NK-92 (cell line): ENCODE data around the gene PZP.

Experiments
- DNase-seq: peaks from one replicate; lab custom pipeline; 2025; ENCODE audit not compliant: unreplicated experiment; lab: John Stamatoyannopoulos, UW

Gene PZP

DNA sequence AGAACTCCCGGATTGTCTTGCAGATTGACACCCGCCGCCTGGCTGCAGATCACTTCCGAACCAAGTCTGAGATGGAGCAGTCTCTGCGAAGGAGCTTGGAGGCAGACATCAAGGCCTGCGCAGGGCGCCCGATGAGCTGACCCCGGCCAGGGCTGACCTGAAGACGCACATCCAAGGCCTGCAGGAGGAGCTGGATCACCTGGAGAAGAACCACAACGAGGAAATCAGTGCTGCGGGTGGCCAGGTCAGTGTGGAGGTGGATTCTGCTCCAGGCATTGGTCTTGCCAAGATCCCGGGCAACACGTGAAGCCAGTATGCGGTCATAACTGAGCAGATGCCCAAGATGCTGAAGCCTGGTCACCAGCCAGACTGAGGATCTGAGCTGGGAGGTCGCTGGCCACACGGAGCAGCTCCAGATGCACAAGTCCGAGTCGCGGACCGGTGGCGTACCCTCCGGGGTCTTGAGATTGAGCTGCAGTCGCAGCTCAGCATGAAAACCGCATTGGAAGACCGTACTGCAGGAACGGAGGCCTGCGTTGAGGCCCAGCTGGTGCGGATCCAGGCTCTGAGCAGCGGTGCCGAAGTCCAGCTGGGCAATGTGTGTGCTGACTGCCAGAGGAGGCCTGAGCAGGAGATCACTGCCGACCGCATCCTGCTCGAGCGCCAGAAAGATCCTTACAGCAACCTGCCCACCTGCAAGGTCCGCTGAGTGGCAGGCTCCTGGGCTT lies 80.1 kb downstream of the PZP start:
- no peak for DNase-seq

DNA sequence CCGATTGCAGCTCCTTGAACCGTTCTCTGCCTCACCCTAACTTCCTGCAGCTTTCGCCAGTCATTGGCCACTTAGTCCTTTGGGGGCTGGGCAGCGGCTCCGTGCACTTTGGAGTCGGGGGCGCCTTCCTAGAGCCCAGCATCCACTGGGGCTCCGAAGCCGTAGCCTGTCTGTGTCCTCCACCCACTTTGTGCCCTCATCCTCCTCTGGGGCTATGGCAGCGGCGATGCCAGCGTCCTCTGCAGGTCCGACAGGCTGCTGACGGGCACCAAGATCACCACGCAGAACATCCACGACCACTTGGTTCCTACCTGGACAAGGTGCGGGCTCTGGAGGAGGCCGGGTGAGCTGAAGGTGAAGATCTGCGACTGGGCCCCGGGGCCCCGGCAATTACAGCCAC lies 80.7 kb downstream of the PZP start:
- no peak for DNase-seq

DNA sequence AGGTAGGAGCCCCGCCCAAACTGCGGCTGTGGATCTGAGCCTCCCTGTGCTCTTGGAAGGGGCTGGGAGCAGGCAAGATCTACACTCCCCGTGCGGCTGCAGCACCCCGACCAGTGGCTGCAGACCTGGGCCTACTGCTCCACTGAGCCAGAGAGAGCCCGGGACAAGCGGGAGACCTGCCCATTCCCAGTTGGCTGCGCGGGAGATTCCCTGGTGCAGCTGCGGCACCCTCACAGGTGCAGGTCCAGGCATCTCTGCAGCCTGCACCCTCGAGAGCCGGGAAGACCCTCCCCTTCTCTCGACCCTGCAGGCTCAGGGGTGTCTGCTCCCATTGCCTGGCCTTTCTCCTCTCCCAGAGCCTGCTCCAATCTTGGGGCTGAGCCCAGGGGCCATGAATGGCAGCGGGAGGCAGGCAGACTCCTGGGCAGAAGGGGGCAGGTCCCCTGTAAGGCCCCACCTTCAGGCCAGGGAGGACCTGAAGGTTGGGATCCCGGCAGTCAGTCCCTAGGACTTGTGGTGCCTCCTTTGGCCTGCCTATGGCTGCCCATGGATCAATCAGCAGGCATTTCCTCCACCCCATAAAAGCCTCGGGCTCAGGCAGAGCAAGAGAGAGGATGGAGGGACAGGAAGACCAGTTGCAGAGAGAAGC lies 83.7 kb downstream of the PZP start:
- DNase-seq = no peak

DNA sequence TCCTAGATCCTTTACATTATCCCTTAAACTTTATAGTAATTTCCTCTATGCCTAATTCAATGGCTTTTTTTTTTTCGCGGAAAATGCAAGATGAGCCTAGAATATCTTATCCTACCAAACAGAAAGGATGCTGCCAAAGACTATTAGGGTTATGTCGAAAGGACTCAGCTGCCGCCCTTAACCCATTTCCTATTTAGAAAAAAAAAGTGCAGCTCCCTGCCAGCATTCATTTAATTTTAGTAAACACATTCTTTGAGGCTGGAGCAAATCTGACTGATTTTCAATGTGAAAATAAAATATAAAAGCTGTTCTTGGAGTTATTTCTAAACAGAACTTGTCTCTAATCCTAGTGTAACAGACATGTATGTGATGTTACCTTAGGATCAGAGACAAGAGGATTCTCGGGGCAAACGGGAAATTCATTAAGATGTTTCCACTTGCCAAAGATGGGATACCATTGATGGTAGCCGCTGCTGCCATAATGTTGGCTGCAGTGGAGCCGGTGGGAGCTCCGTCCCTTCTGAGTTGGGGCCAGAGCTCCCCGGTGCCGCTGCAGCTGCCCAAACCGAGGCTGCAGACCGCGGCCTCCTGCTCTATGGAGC lies 84.3 kb downstream of the PZP start:
- DNase-seq = no peak

DNA sequence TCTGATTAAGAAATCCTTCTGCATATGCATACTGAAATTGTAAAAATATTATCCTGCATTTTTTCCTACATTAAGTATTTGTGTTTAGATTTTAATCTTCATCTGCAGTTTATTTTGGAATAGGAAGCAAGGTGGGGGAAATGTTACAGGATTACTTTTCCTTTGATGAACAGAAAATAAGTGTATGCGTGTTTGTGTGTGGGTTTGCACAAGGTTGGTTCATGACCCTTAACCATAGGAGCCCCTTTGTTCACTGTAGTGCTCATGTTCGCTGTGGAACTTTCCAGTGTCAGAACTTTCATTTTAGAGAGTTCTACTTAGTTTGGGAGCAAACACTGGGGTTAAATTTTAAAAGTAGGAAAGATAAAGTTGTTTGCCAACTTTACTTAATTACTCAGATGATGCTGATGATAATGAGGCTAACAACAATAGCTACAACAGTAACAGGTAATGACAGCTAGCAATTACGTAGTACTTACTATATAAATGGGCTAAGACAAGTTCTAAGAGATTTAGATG lies 86.0 kb downstream of the PZP start:
- no peak for DNase-seq

DNA sequence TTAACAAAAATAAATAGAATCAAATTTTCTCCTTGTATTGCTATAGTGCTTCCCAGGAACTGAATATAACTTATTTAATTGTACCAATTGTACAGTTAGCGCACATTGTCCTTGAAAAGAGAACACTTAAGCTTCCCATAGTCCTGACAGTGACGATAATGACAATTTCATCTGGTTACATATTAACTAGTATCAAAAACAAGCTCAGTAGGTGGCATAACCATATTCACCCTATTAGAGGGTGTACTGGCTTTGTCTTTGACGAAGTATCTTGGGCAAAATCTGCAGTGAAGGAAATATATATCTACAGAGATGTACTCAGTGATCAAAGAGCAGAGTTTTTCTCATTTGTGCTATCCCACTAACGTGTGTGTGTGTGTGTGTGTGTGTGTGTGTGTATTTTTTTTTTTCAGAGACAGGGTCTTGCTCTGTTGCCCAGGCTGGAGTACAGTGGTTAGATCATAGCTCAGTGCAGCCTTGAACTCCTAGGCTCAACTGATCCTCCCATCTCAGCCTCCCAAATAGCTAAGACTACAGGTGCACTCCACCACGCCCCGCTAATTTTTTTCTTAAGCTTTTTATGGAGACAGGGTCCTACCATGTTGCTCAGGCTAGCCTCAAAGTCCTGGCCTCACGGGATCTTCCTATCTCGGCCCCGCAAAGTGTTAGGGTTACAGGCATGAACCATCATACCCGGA lies 87.6 kb downstream of the PZP start:
- DNase-seq = no peak

DNA sequence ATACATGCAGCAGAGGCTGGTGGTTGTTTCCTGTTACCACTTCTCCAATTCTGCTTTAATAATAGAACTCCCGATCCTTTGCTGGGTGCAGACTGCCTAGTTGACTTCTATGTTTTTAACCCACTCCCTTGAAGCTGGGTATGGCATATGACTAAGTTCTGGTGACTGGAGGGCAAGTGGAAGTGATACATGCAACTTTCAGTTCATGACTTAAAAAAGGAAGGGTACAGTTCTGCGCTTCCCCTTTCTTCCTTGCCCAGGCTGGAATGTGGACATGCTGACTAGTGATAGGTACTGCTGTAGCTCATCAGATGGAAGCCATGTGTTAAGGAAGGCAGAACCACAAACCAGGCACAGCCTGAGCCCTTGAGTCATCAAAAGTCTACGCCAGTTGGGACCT lies 90.0 kb downstream of the PZP start:
- DNase-seq = no peak

DNA sequence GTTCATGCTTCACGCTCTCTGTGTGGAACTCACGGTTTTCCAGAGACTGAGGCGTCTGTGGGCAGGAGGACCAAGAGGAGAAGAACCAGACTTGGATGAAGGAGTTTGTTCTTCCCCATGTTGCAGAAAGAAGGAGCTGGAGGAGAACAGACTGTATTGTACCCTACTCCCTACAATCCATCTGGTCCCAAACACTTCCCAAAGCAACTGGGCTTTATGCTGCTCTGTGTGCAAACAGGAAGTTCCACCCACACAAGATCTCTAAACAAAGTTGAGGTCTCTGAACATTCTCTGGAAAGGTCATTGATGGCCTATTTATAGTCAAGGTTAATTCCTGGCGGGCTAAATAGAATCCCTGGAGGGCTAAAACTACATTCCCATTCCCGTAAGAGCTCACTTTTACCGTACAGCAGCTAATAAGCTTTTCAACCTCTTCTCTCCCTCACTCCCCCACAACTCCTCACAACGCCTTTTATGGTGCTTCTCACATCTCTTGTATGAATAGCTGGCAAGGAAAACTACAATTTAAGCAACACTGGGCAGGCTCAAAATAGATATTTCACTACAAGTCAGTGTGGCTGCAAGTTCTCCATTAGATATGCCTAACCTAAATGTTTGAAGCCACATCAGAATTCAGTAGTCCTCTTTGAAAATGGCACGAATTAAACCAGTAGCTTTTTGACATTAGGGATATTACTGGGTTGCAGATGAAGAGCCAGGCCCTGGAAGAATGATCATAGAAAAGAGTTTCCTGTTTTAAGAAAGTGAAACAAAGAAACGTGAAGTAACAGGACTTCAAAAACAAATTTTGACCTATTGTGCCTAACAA lies 92.2 kb downstream of the PZP start, which contains the start of gene A2M:
Gene A2M (minus strand): TSS at position 189 of the 829 bp plus-strand sequence. CDS start 70 bp downstream, at position 119.
- DNase-seq = no peak

DNA sequence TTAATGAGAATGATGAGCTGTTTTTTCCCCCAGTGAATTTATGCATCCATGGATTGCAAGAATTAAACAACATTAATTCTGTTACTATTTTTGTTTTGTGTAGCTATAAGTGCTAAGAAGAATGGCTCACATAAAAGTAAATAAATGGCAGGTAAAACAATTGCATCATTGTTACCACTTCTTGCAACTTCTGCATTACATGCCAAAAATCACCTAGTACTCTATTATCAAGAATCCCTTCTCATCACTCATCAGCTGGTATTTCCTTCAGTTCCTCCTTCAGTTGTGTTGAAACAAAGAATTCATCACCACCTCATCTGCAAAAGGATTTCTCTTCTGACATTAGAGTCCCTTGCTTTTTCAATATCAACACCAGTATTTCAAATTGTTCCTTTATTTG lies 93.2 kb downstream of the PZP start:
- no peak for DNase-seq

DNA sequence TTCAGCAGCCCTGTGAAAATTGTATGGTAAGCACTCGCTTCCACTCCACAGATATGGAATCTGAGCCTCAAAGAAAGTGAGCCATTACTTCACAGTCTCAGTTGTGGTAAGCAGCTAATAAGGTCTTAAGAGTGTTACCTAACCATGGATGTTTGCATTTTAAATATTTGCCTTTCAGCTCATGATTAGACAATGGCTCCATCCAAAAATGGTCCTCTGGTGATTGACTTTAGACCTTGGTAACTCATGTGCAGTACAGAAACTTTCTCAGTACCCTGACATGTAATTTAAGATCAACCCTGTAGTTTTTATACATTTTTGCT lies 94.2 kb downstream of the PZP start:
- no peak for DNase-seq

DNA sequence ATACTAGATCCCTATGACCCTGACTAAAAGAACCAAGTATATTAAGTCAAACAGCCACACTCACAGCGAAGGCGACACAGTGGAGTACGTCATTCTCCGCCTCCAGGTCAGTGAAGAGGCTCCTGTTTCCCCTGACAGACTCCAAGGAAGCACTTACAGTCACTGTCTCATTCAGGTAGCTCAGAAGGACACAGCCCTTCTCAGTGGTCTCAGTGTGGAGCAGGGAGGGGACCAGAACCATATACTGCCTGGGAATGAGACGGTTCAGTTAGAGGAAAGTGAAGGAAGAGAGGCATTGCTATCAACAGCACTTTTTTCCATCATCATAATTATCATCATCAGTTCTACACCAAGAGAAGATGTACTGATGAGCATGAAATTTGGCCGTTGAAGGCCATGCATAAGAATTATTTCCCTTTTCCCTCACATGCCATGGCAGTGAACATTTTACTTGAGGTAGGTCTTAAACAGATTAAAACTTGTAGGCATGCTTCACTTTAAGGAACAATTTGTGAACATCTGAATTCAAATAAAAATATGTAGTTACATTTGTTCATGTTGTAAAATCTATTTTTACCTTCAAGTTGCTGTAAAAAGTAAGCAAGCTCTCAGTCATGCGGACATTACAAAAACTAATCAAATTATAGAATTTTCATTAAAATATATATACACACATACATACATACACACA lies 94.8 kb downstream of the PZP start:
- DNase-seq = no peak

DNA sequence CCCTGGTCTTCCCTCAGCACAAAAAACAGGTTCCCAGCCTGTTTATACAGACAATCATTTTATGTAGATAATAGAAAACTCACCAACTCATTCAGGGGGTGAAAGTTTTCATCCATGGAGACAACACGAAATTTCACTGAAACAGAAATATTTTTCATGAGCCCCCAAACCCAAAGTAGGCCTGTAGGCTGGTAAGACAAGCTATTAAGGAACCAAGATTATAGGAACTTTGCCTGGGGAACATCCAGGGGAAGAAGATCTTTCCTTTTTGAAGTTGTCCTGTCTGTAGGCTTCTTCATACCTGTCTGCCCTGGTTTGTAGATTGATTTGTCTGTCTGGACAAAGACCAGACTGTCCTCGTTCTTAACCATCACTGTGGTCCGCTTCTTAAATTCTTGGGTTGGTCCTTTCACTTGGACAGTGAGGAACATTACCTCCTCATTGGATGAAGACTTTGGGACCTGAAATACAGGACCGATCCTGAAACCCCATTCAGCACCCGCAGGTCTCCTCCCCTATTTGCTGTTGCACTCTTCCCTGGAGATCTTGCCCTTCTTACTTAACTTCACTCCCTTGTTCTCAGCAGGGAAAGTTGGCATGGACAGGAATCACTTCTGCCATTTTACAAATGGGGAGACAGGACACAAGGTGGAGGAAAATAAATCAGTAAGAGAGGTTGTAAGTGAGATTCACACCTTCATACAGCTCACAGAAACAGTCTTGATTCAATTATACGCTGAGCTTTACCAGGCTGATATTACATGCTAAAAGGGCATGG lies 95.9 kb downstream of the PZP start:
- no peak for DNase-seq

DNA sequence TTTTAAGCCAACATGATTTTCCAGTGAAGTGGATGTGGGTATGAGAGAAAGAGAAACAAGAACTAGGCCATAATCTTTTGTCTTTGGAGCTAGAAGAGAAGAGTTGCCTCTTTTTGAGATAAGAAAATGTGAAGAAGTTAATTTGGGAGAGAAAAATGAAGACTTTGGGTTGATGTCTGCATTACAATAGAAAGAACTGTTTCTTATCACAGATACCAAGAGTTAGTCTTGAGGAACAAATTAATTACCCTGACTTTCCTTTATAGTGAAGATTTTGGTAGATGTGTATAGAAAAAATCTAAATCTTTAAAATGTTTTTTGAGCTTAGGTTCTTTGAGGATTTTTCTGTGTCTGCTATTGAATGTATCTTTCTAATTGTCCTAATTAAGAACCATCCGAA lies 96.7 kb downstream of the PZP start:
- no peak for DNase-seq

DNA sequence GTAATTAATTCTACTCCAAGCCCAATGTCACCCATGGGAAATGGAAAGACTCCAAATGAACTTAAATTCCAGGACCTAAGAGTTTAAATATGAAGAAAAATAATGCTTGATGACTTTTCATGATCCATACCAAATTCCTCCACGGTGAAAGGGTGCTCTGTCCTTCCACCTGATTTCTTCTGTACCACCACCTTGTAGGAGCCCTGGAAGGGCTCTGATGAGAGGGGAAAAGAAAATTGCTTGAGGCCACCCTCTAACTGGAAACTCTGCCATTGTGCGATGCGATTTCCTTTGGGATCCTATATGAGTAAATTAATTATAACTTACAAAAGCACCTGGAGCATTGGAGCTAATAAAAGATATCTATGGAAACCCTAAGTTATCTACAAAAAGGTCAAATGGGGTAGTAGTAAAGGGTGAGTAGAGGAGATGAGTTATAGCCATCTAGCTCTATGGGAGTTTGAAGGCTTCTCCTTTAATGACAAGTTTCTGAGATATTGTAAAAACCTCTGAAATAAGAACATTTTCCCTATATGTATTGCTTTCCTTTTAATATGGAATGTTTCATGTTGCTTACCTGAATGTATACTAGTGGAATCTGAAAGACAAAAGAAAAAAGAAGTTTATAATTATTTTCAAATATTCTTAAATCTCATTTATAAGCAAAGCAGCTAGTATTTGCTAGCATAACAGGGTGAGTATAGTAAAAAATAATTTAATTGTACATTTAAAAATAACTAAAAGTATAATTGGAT lies 98.3 kb downstream of the PZP start:
- DNase-seq = no peak

DNA sequence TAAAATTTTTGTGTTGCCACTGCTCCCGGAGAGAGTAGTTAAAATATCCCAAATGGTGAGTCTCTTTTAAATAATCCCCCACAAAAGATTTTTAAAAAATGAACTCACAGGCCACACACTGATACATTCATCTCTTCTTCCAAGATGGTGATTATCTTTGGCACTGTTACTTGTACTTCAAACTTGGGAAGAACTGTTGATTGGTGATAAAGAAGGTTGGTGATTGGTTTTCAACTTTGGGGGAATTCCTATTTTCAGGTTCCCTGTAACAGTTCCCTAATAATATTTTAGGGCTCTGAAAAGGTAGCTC lies 99.0 kb downstream of the PZP start:
- no peak for DNase-seq

DNA sequence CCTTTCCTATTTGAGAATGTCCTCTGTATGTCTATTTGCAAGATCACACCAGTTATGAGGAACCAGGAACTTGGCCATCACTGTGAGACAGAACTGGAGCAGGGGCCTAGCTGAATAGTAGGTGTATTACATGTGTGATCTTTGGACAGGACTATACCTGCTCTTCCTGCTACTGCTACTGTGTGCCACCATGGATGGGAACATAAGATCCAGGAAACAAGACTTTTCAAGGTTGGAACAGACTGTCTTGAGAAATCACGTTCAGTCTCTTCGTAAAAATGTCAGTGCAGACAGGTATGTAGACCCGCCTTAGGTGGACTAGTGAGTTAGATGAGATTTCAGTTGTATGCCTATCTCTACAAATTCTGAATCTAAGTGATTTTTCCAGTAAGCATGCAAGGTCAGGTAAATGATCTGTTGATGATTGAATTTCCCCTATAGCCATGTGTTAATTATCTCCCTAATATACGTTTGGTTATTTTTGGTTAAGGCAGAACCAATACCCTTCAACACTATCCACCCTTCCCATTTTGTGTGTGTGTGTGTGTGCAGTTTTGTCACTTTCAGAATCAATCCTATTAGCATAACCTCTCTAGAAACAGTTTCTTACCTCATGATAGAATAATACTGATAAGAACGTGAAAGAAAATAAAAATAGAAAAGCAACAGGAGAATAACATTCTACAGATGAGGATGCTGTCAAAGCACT lies 99.5 kb downstream of the PZP start:
- DNase-seq = no peak

DNA sequence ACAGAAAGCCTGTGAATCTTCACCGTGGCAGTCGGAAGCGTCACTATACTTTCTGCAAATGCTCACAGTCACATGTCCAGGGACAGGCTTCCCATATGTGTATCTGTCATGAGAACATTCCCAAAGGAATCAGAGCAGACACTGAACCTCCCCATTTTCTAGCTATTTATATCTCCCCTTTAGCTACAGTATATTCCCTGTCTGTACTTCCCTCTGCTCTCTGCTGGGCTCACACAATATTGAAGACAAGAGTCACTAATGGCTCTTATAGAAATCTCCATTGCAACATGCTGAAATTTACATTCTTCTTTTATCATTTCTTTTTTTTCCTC lies 100.7 kb downstream of the PZP start:
- DNase-seq = no peak
